GM12865 (cell line): ENCODE data around the gene EIF3L.

ENCODE experiments used
- DNase-seq: peaks from one replicate; pipeline ENCODE4 v3.0.0; 2010; ENCODE audit warnings: low read depth
- H3K4me3 ChIP-seq: 2 replicates; pipeline ENCODE4 v1.5.1; 2011; ENCODE audit warnings: mild to moderate bottlenecking, low read depth, low read length, control low read depth
- TF ChIP-seq, protein P1 (sequence below): IDR thresholded peaks from 2 replicates; pipeline ENCODE4 v1.5.1; 2011; ENCODE audit warnings: low read length, control low read depth, low read depth, inconsistent platforms; ENCODE audit not compliant: insufficient read depth; ENCODE audit errors: missing control alignments

Gene EIF3L

DNA sequence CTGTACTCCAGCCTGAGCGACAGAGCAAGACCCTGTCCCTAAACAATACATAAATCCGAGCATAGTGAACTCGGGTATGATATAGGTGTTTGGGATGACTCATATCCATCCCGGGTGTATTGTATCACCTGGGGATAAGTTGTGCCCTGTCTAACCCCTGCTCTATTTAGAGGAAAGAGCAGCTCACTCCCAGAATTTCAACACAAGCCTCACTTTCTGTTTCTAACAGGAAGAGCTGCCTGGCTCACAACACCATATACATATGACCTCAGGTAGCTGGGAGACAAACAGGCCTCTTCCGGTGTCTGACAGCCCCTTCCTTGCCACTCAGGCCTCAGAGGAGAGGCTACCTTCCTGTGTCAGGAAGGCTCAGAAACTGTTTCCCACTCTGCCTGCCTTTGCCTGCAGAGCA lies 47.0 kb downstream of the EIF3L start:
- DNase-seq: peak; percentile 87
- TF ChIP-seq, protein P1, sequence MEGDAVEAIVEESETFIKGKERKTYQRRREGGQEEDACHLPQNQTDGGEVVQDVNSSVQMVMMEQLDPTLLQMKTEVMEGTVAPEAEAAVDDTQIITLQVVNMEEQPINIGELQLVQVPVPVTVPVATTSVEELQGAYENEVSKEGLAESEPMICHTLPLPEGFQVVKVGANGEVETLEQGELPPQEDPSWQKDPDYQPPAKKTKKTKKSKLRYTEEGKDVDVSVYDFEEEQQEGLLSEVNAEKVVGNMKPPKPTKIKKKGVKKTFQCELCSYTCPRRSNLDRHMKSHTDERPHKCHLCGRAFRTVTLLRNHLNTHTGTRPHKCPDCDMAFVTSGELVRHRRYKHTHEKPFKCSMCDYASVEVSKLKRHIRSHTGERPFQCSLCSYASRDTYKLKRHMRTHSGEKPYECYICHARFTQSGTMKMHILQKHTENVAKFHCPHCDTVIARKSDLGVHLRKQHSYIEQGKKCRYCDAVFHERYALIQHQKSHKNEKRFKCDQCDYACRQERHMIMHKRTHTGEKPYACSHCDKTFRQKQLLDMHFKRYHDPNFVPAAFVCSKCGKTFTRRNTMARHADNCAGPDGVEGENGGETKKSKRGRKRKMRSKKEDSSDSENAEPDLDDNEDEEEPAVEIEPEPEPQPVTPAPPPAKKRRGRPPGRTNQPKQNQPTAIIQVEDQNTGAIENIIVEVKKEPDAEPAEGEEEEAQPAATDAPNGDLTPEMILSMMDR: no peak
- peak overlapping the region; percentile 41 for H3K4me3 ChIP-seq

DNA sequence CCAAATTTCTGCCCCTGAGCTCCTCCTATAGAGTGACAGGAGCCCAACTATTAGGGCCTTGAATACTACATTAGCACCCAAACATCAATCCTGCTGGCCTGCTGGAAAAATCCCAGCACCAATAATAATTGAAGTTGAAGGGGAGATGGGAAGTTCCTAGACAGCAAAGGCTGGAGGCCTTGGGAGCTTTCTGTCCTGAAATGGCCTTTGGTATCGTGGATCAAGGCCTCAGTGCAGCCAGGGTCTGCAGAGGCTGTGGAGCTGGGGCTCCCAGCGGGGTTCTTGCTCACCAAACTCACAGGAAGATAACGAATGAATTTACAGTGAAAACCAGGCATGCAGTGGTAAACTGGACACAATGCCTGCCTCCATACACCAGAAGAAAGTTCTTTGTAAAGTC lies 47.7 kb downstream of the EIF3L start:
- DNase-seq: no peak
- TF ChIP-seq, protein P1: no peak
- H3K4me3 ChIP-seq: no peak overlapping the region

DNA sequence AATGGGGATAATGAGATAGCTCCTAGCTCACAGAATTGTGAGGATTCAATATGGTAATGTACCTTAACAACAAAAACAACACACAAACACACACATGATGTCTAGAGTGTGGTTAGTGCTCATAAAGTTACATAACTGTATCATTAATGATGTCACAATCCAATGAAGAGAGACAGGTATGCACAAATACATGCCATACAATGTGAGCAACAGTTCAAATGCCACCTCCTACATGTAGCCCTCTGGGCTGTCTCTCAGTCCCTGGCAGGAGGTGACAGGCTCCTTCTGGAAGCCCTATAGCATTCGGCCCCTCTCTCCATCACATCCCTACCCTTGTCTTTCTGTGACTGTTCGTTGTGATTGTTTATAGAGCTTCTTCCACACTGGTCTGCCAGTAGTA lies 48.6 kb downstream of the EIF3L start:
- H3K4me3 ChIP-seq: no peak overlapping the region
- TF ChIP-seq, protein P1: no peak

DNA sequence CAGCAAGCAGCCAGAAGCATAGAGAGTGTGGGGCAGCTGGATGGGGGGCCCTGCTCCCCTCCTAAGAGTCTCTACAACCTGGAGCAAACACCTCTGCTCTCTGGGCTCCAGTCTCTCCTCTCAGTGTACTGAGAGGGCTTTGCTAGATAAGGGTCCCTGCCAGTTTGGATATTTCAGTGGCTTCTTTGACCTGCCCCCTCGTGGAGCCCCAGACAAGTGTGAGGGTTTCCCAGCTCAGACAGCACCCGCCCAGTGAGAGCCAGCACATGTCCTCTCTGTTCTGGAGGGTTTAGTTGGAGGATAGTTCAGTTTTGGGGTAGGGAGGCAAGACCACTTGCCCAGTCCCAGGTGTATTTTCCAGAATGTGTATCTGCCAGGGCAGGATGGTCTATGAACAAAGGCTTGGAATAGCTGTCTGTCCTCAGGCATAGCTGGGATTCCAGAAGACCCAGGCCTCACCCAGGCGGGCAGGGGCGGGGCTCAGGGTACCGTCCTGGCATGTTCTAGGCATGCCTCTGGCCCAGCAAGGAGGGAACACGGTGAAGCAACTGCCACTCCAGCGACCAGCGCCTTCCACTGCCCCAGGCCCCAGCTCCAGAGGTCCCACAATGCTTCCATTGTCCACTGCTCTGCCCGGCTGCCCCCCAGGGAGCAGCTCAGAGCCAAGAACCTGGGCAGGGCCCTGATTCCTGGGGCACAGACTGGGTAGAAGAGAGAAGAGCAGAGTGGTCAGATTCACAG lies 49.4 kb downstream of the EIF3L start:
- no peak for DNase-seq
- TF ChIP-seq, protein P1: no peak
- no peak overlapping the region for H3K4me3 ChIP-seq

More for the DNA sequence above, 48.6 kb downstream of the EIF3L start:
- no peak for DNase-seq

DNA sequence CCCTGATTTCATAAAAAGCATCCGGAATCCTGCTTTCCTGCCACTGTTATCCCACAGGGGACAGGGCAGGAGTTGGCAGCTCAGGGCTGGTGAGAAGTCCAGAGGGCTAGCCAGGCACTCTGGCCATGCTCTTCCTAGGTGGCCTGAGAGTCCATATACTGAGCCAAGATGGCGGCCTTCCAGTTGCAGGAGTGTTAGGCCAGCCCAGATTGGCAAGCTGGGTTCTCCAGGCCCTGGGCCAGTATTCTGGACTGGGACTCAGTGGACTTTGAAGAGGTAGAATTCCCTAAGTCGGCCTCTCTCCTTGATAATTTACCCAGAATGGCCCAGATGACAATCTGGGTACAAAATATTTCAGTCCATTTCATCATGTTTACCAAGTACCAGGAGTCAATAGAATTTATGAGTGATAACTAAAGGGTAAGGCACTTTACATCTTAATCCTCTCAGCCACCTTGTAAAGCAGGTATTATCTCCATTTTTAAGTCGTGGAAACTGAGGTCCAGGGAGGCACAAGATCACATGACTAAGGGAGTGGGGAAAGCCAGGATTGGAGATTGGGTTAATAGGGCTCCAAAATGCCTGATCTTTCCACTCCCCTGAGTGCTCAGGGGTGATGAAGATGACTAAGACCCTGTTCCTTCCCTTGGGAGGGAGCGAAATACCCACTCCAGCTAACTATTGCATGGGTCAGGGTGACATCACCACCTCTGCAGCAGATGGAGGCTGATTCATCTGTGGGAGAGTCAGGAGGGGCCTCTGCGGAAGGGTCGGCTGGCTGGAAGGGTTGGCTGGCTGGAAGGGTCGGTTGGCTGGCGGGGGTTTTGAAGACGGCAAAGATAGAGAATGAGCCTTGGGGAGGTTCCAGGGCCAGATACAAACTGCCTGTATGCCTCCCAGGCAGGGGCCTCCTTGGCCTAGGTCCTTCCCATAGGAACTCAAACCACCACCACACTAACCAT lies 55.6 kb downstream of the EIF3L start:
- DNase-seq: no peak
- peak overlapping the region; percentile 68 for H3K4me3 ChIP-seq
- TF ChIP-seq, protein P1: no peak

DNA sequence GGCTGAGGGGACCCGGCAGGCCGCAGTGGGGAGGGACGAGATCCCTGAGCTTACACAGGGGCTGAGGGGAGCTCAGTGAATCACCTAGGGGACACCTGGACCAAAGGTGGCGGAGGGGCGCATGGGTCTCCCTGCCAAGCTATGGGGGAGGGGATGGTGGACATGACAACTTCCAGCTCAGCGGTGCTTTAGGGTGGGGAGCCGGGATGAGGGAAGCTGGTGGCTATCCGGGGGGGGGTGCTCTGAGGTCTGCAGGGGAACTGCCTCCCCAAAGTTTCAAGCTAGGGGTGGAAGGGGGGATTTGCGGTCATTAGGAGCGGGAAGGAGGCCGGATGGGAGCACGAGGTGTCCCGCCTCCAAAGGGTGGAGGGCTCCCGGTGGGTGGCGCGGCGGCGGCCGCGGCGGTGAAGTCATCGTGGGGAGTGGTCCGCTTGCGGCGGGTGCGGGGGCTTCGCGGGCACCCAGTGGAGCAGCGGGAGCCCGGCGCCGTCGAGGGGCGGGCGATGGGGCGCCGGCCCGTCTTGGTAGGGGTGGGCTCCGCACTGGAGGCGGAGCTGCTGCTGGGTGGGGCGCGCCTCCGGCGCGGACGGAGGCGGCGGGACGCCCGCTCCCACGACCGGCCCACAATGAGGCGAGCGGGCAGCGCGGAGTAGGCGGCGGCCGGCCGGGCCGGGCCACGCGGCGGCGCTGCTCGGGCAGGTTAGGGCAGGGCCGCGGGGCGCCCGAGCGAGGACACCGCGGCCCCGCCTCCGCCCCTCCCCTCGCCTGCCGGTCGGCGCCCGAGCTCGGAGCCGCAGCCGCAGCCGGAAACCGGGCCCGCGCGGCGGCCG lies 56.5 kb downstream of the EIF3L start, which contains the start of gene MICALL1:
TSS of gene MICALL1 (plus strand) at position 764 of the 830 bp plus-strand sequence. CDS start 126 bp downstream, outside the sequence.
- DNase-seq: peak; percentile 85
- H3K4me3 ChIP-seq: peak within 1 kb of the TSS; percentile 79
- TF ChIP-seq, protein P1: peak; percentile 36
